OCI-LY1 (cell line): ENCODE measurements around the gene NCAPH2.

Source experiments
- CTCF ChIP-seq: fragments of 200-600 bp; sonication (generic), shearing (Covaris generic); IDR thresholded peaks from 2 replicates; pipeline ENCODE4 v1.5.1; 2017; ENCODE audit warnings: mild to moderate bottlenecking, antibody characterized with exemption, low read length, moderate library complexity, mixed read lengths
- EZH2 ChIP-seq: fragments of 200-600 bp; sonication (generic), shearing (Covaris generic); IDR thresholded peaks from 2 replicates; pipeline ENCODE4 v1.8.0; 2017; ENCODE audit warnings: borderline replicate concordance, mixed run types, mild to moderate bottlenecking, antibody characterized with exemption, low read length, moderate library complexity, mixed read lengths

DNA sequence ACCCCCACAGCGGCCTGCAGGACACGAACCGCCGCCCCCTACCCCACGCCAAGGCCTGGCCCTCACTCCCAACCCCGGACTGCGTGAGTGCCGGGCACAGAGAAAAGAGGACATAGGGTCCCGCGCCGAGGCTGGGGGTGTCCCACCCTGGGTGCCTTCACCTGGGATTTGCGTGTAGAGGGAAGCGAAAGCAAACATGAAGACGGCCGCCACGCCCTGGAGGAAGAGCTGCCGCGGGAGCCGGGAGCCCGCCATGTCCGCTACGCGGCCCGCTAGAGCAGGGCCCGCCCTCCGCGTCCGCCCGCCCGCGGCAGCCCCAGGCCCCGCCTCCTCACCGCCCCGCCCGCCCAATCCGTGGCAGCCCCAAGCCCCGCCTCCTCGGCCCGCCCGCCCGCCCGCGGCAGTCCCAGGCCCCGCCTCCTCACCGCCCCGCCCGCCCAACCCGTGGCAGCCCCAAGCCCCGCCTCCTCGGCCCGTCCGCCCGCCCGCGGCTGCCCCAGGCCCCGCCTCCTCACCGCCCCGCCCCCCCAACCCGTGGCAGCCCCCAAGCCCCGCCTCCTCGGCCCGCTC is 518 bp upstream of the NCAPH2 start, which contains the start of gene LMF2:
- TF ChIP-seq CTCF (no peak), EZH2 (no peak)
